Measurements from ENCODE around the gene EIF3C. TPM values are rescaled to one million over a fixed set of nuclear protein-coding genes. Genes with fewer than 3 reads are reported as not detected.
"Not testable (repeated sequence)": the region's sequence is repeated elsewhere in the genome, so short reads cannot be mapped to it uniquely, and the experiment has no call there.

The EIF3C gene, protein sequence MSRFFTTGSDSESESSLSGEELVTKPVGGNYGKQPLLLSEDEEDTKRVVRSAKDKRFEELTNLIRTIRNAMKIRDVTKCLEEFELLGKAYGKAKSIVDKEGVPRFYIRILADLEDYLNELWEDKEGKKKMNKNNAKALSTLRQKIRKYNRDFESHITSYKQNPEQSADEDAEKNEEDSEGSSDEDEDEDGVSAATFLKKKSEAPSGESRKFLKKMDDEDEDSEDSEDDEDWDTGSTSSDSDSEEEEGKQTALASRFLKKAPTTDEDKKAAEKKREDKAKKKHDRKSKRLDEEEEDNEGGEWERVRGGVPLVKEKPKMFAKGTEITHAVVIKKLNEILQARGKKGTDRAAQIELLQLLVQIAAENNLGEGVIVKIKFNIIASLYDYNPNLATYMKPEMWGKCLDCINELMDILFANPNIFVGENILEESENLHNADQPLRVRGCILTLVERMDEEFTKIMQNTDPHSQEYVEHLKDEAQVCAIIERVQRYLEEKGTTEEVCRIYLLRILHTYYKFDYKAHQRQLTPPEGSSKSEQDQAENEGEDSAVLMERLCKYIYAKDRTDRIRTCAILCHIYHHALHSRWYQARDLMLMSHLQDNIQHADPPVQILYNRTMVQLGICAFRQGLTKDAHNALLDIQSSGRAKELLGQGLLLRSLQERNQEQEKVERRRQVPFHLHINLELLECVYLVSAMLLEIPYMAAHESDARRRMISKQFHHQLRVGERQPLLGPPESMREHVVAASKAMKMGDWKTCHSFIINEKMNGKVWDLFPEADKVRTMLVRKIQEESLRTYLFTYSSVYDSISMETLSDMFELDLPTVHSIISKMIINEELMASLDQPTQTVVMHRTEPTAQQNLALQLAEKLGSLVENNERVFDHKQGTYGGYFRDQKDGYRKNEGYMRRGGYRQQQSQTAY
- polyA plus RNA-seq (ENCODE audit: insufficient read length in 3 of 3) = 100 to 1,000 TPM; 447 to 620 (median 545) TPM
- long read RNA-seq, donor 1, transcript EIF3C-201 (21 exons, 3,145 nt) = major isoform, 49 of 85 reads
- long read RNA-seq, donor 1, partial matches to known transcripts = 22 of 85 reads
- long read RNA-seq, donor 1, other reads (novel, unspliced or antisense) = 6 of 85 reads
- long read RNA-seq, donor 2, transcript EIF3C-201 (21 exons, 3,145 nt) = major isoform, 87 of 119 reads
- long read RNA-seq, donor 2, partial matches to known transcripts = 16 of 119 reads
- long read RNA-seq, donor 2, other reads (novel, unspliced or antisense) = 7 of 119 reads
- long read RNA-seq, donor 3, transcript EIF3C-211 (20 exons, 2,986 nt) = minor isoform, 5 of 125 reads
- long read RNA-seq, donor 3, transcript EIF3C-201 (21 exons, 3,145 nt) = major isoform, 62 of 125 reads
- long read RNA-seq, donor 3, partial matches to known transcripts = 55 of 125 reads
- long read RNA-seq, donor 3, other reads (novel, unspliced or antisense) = 0 of 125 reads
- long read RNA-seq, donor 4, transcript EIF3C-211 (20 exons, 2,986 nt) = minor isoform, 6 of 79 reads
- long read RNA-seq, donor 4, transcript EIF3C-201 (21 exons, 3,145 nt) = major isoform, 60 of 79 reads
- long read RNA-seq, donor 4, partial matches to known transcripts = 12 of 79 reads
- long read RNA-seq, donor 4, other reads (novel, unspliced or antisense) = 0 of 79 reads
- long read RNA-seq, donor 5, transcript EIF3C-211 (20 exons, 2,986 nt) = minor isoform, 5 of 96 reads
- long read RNA-seq, donor 5, transcript EIF3C-201 (21 exons, 3,145 nt) = major isoform, 33 of 96 reads
- long read RNA-seq, donor 5, partial matches to known transcripts = 55 of 96 reads
- long read RNA-seq, donor 5, other reads (novel, unspliced or antisense) = 0 of 96 reads
- long read RNA-seq, donor 6, transcript EIF3C-201 (21 exons, 3,145 nt) = major isoform, 45 of 71 reads
- long read RNA-seq, donor 6, partial matches to known transcripts = 10 of 71 reads
- long read RNA-seq, donor 6, other reads (novel, unspliced or antisense) = 6 of 71 reads
- long read RNA-seq, donor 7, transcript EIF3C-208 (3 exons, 424 nt) = minor isoform, 5 of 178 reads
- long read RNA-seq, donor 7, transcript EIF3C-207 (13 exons, 3,957 nt) = minor isoform, 5 of 178 reads
- long read RNA-seq, donor 7, transcript EIF3C-211 (20 exons, 2,986 nt) = minor isoform, 9 of 178 reads
- long read RNA-seq, donor 7, transcript EIF3C-201 (21 exons, 3,145 nt) = major isoform, 76 of 178 reads
- long read RNA-seq, donor 7, partial matches to known transcripts = 81 of 178 reads
- long read RNA-seq, donor 7, other reads (novel, unspliced or antisense) = 0 of 178 reads
- long read RNA-seq, donor 8, transcript EIF3C-211 (20 exons, 2,986 nt) = minor isoform, 5 of 46 reads
- long read RNA-seq, donor 8, transcript EIF3C-201 (21 exons, 3,145 nt) = major isoform, 28 of 46 reads
- long read RNA-seq, donor 8, partial matches to known transcripts = 10 of 46 reads
- long read RNA-seq, donor 8, other reads (novel, unspliced or antisense) = 0 of 46 reads
- long read RNA-seq, donor 9, transcript EIF3C-201 (21 exons, 3,145 nt) = major isoform, 104 of 179 reads
- long read RNA-seq, donor 9, partial matches to known transcripts = 54 of 179 reads
- long read RNA-seq, donor 9, other reads (novel, unspliced or antisense) = 7 of 179 reads
- long read RNA-seq, donor 10, transcript EIF3C-201 (21 exons, 3,145 nt) = major isoform, 42 of 133 reads
- long read RNA-seq, donor 10, transcript EIF3C-211 (20 exons, 2,986 nt) = minor isoform, 5 of 133 reads
- long read RNA-seq, donor 10, partial matches to known transcripts = 79 of 133 reads
- long read RNA-seq, donor 10, other reads (novel, unspliced or antisense) = 0 of 133 reads
- long read RNA-seq, donor 11, transcript EIF3C-211 (20 exons, 2,986 nt) = minor isoform, 6 of 105 reads
- long read RNA-seq, donor 11, transcript EIF3C-201 (21 exons, 3,145 nt) = major isoform, 36 of 105 reads
- long read RNA-seq, donor 11, partial matches to known transcripts = 61 of 105 reads
- long read RNA-seq, donor 11, other reads (novel, unspliced or antisense) = 0 of 105 reads
- long read RNA-seq, donor 12, transcript EIF3C-201 (21 exons, 3,145 nt) = major isoform, 106 of 191 reads
- long read RNA-seq, donor 12, transcript EIF3C-207 (13 exons, 3,957 nt) = minor isoform, 7 of 191 reads
- long read RNA-seq, donor 12, partial matches to known transcripts = 60 of 191 reads
- long read RNA-seq, donor 12, other reads (novel, unspliced or antisense) = 6 of 191 reads
- long read RNA-seq, donor 13, transcript EIF3C-211 (20 exons, 2,986 nt) = minor isoform, 7 of 77 reads
- long read RNA-seq, donor 13, transcript EIF3C-201 (21 exons, 3,145 nt) = major isoform, 17 of 77 reads
- long read RNA-seq, donor 13, partial matches to known transcripts = 48 of 77 reads
- long read RNA-seq, donor 13, other reads (novel, unspliced or antisense) = 0 of 77 reads
- long read RNA-seq, donor 14 = 0 reads
- long read RNA-seq, donor 15 = 0 reads
- long read RNA-seq, donor 16, transcript EIF3C-201 (21 exons, 3,145 nt) = major isoform, 58 of 139 reads
- long read RNA-seq, donor 16, transcript EIF3C-211 (20 exons, 2,986 nt) = minor isoform, 8 of 139 reads
- long read RNA-seq, donor 16, partial matches to known transcripts = 69 of 139 reads
- long read RNA-seq, donor 16, other reads (novel, unspliced or antisense) = 0 of 139 reads

GRCh38 chr16:28711220-28712083 lies at the start of gene EIF3C:
TSS of gene EIF3C (plus strand) at chr16:28711464. CDS start at chr16:28711687, 223 bp downstream.
- not testable (repeated sequence) for DNase-seq

- DNase-seq = not testable (repeated sequence)
Observed at GRCh38 chr16:28666264-28666663, 45.0 kb upstream of the EIF3C start.

DNA sequence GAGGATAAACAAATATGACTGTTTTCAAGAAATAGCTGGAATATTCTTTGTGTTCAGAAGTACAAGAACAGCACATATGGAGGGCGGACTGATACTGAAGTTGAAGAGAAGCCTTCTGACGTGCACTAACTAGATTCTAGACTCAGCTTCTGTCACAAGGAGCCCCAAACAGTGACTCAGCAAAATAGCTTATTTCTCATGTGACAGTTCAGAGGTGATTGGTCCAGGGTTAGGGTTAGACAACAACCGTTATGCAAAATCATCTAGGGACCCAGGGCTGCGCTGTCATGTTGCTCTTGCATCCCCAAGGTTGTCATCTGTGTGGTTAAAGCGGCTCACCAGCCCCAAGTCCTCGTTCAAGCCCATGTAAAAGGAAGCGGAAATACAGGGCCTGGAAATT lies 43.8 kb upstream of the EIF3C start:
- not testable (repeated sequence) for DNase-seq

GRCh38 chr16:28668199-28668598 lies 43.1 kb upstream of the EIF3C start:
- DNase-seq = not testable (repeated sequence)

- not testable (repeated sequence) for DNase-seq
Observed at GRCh38 chr16:28688327-28688952, 22.8 kb upstream of the EIF3C start.

DNA sequence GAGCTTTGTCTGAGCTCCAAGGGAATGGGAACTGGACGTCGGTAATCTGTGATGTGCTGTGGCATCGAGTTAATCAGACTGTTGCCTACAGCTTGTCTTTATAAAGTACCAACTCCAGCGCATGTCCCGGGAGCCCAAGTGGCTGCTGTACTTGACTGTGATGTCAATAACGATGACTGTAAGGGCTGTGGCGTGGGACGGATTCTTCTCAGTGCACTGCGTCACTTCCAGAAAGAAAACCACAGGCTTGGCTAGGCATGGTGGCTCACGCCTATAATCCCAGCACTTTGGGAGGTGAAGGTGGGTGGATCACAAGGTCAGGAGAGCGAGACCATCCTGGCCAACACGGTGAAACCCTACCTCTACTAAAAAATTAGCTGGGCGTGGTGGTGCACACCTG lies 21.8 kb upstream of the EIF3C start:
- DNase-seq = not testable (repeated sequence)

- DNase-seq = not testable (repeated sequence)
Observed at GRCh38 chr16:28691722-28692121, 19.5 kb upstream of the EIF3C start.

- DNase-seq = not testable (repeated sequence)
Observed at GRCh38 chr16:28693257-28693950, 17.9 kb upstream of the EIF3C start.

DNA sequence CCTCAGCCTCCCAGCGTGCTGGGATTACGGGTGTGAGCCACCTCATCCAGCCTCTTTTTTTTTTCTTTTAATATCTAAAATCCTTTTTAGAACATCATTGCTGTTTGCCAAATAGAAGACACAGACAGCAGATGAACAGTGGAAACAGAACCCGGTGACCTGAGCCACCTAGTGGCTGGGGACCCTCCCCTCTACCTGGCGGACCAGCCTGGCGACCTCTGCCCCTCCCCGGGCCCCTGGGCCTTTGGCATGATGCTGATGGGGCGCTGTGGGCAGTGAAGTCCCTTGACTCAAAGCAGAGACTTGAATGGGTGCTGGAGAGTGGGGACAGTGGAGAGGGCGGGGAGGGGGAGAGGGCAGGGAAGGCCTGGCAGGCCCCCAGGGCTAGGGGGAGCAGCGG lies 11.5 kb upstream of the EIF3C start:
- DNase-seq = not testable (repeated sequence)

DNA sequence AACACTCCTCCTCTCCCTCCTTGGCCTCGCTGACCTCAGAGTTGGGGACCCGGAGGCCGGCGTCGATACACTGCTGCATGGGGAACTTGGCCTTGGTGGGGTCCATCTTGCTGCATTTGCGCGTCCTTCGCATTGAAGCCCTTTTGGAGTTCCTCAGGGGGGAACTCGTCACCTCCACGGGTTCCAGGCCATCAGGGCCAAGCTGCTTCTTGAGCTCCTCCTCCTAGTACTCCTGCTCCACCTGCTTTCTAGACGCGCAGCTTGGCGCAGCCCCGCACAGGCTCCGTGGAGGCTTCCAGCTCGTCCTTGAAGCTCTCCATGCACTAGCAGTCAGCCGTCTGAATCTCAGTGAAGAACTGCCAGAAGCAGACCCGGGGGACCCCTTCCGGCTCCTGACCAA lies 10.9 kb upstream of the EIF3C start:
- DNase-seq = not testable (repeated sequence)

- DNase-seq = not testable (repeated sequence)
Observed at GRCh38 chr16:28701384-28701783, 9.9 kb upstream of the EIF3C start.

- not testable (repeated sequence) for DNase-seq
Observed at GRCh38 chr16:28704246-28704645, 7.0 kb upstream of the EIF3C start.

GRCh38 chr16:28722852-28723650 lies 11.8 kb downstream of the EIF3C start:
- DNase-seq = not testable (repeated sequence)
